Endothelial cell of hepatic sinusoid (primary cell): Measurements from ENCODE around the gene ADORA1.

Experiments used
- in situ Hi-C: cut with HindIII; loops from 2 replicates; pipeline ENCODE4 v1.10.0; 2017; ENCODE audit warnings: low sequenced_read_pairs

Gene ADORA1

GRCh38 chr1:203207751-203208150, 80.2 kb downstream of the ADORA1 start:
- in situ Hi-C loops, result no loop called here

GRCh38 chr1:203208181-203208580, 80.7 kb downstream of the ADORA1 start:
- in situ Hi-C loops, result no loop called here

GRCh38 chr1:203210350-203210749, 82.8 kb downstream of the ADORA1 start:
- in situ Hi-C loops, result loop anchor here (5.0 kb wide), 1 partner anchor 173 kb away; no protein-coding TSS in a partner anchor

GRCh38 chr1:203210988-203211387, 83.5 kb downstream of the ADORA1 start:
- in situ Hi-C loops, result loop anchor here (5.0 kb wide), 1 partner anchor 174 kb away; no protein-coding TSS in a partner anchor

- in situ Hi-C loops, result loop anchor here (5.0 kb wide), 1 partner anchor 175 kb away; no protein-coding TSS in a partner anchor
These were observed 84.3 kb downstream of the ADORA1 start for GRCh38 chr1:203211812-203212211.

- in situ Hi-C loops, result loop anchor here (5.0 kb wide), 1 partner anchor 176 kb away; no protein-coding TSS in a partner anchor
These were observed 85.6 kb downstream of the ADORA1 start for GRCh38 chr1:203213126-203213525.

- in situ Hi-C loops, result loop anchor here (5.0 kb wide), 1 partner anchor 178 kb away; no protein-coding TSS in a partner anchor
These were observed 87.3 kb downstream of the ADORA1 start for GRCh38 chr1:203214871-203215270.

GRCh38 chr1:203215573-203215972, 88.0 kb downstream of the ADORA1 start:
- in situ Hi-C loops, result no loop called here

- in situ Hi-C loops, result no loop called here
These were observed 89.0 kb downstream of the ADORA1 start for GRCh38 chr1:203216274-203217138.
